Stimulated activated naive CD8-positive, alpha-beta T cell treated with anti-CD3 and anti-CD28 coated beads, Interleukin-15, Interleukin-2, amounts not matched to agents 100 ng/mL and 50 ng/mL, for 24 hours (primary cell): Measurements from ENCODE around the gene RPS8.
"Not testable (repeated sequence)": the region's sequence is repeated elsewhere in the genome, so short reads cannot be mapped to it uniquely, and the experiment has no call there.

Experiments
- H3K27ac Mint-ChIP-seq: one replicate; pipeline ENCODE4 v1.8.0; 2021; ENCODE audit warnings: mild to moderate bottlenecking, mixed read lengths
- H3K27me3 Mint-ChIP-seq: one replicate; pipeline ENCODE4 v1.8.0; 2021; ENCODE audit warnings: mixed read lengths
- H3K36me3 Mint-ChIP-seq: one replicate; pipeline ENCODE4 v1.8.0; 2021; ENCODE audit warnings: low read depth, mixed read lengths
- H3K4me1 Mint-ChIP-seq: one replicate; pipeline ENCODE4 v1.8.0; 2021; ENCODE audit warnings: low read depth, mixed read lengths
- H3K4me3 Mint-ChIP-seq: one replicate; pipeline ENCODE4 v1.8.0; 2021; ENCODE audit warnings: mild to moderate bottlenecking, mixed read lengths
- H3K9me3 Mint-ChIP-seq: one replicate; pipeline ENCODE4 v1.8.0; 2021; ENCODE audit warnings: mixed read lengths

RPS8 gene

GRCh38 chr1:44819196-44819607 lies 43.9 kb downstream of the RPS8 start:
- Mint-ChIP-seq H3K36me3 (peaks cover 20% of the 10 kb centered on the region), H3K27me3 (no peaks in the 10 kb centered on the region), H3K4me3 (peak overlapping the region; percentile 87), H3K27ac (peak overlapping the region; percentile 100), H3K4me1 (peaks cover 59% of the 10 kb centered on the region), H3K9me3 (no peaks in the 10 kb centered on the region)

GRCh38 chr1:44819608-44820327 lies 44.4 kb downstream of the RPS8 start:
- Mint-ChIP-seq H3K4me1 (peaks cover 56% of the 10 kb centered on the region), H3K36me3 (peaks cover 18% of the 10 kb centered on the region), H3K9me3 (no peaks in the 10 kb centered on the region), H3K27ac (peak overlapping the region; percentile 100), H3K27me3 (no peaks in the 10 kb centered on the region), H3K4me3 (peak overlapping the region; percentile 87)

- Mint-ChIP-seq H3K4me3 (peak overlapping the region; percentile 87), H3K27ac (peak overlapping the region; percentile 100), H3K9me3 (no peaks in the 10 kb centered on the region), H3K36me3 (peaks cover 10% of the 10 kb centered on the region), H3K27me3 (no peaks in the 10 kb centered on the region), H3K4me1 (peaks cover 47% of the 10 kb centered on the region)
Observed at GRCh38 chr1:44820328-44821239, 45.2 kb downstream of the RPS8 start.

GRCh38 chr1:44821240-44821715 lies 45.9 kb downstream of the RPS8 start:
- peaks cover 8% of the 10 kb centered on the region for H3K36me3 Mint-ChIP-seq
- peak overlapping the region; percentile 87 for H3K4me3 Mint-ChIP-seq
- peak overlapping the region; percentile 38 for H3K27ac Mint-ChIP-seq
- no peaks in the 10 kb centered on the region for H3K9me3 Mint-ChIP-seq
- H3K27me3 Mint-ChIP-seq = no peaks in the 10 kb centered on the region
- H3K4me1 Mint-ChIP-seq = peaks cover 45% of the 10 kb centered on the region

- Mint-ChIP-seq H3K4me1 (peaks cover 42% of the 10 kb centered on the region), H3K27me3 (no peaks in the 10 kb centered on the region), H3K27ac (no peak overlapping the region), H3K4me3 (no peak overlapping the region), H3K36me3 (peaks cover 4% of the 10 kb centered on the region), H3K9me3 (no peaks in the 10 kb centered on the region)
Observed at GRCh38 chr1:44822131-44822701, 46.9 kb downstream of the RPS8 start.

GRCh38 chr1:44822981-44823451 lies 47.7 kb downstream of the RPS8 start:
- H3K27ac Mint-ChIP-seq = no peak overlapping the region
- H3K4me3 Mint-ChIP-seq = no peak overlapping the region
- peaks cover 34% of the 10 kb centered on the region for H3K4me1 Mint-ChIP-seq

GRCh38 chr1:44824392-44824791 lies 49.1 kb downstream of the RPS8 start:
- H3K9me3 Mint-ChIP-seq, H3K27me3 Mint-ChIP-seq, H3K27ac Mint-ChIP-seq, H3K36me3 Mint-ChIP-seq, H3K4me3 Mint-ChIP-seq: not testable (repeated sequence)
- peaks cover 21% of the 10 kb centered on the region for H3K4me1 Mint-ChIP-seq

More at GRCh38 chr1:44822981-44823451, 47.7 kb downstream of the RPS8 start:
- H3K27me3 Mint-ChIP-seq = no peaks in the 10 kb centered on the region
- H3K9me3 Mint-ChIP-seq = no peaks in the 10 kb centered on the region
- H3K36me3 Mint-ChIP-seq = no peaks in the 10 kb centered on the region

- H3K4me3 Mint-ChIP-seq = no peak overlapping the region
- H3K9me3 Mint-ChIP-seq = no peaks in the 10 kb centered on the region
- H3K4me1 Mint-ChIP-seq = no peaks in the 10 kb centered on the region
- H3K27me3 Mint-ChIP-seq = no peaks in the 10 kb centered on the region
- H3K36me3 Mint-ChIP-seq = no peaks in the 10 kb centered on the region
- no peak overlapping the region for H3K27ac Mint-ChIP-seq
Observed at GRCh38 chr1:44826375-44827196, 51.2 kb downstream of the RPS8 start.

GRCh38 chr1:44827197-44828002 lies 52.1 kb downstream of the RPS8 start:
- no peak overlapping the region for H3K4me3 Mint-ChIP-seq
- H3K27me3 Mint-ChIP-seq = no peaks in the 10 kb centered on the region
- no peaks in the 10 kb centered on the region for H3K36me3 Mint-ChIP-seq
- H3K9me3 Mint-ChIP-seq = no peaks in the 10 kb centered on the region
- no peaks in the 10 kb centered on the region for H3K4me1 Mint-ChIP-seq
- H3K27ac Mint-ChIP-seq = no peak overlapping the region

GRCh38 chr1:44828003-44828651 lies 52.8 kb downstream of the RPS8 start:
- H3K36me3 Mint-ChIP-seq = no peaks in the 10 kb centered on the region
- H3K4me1 Mint-ChIP-seq = no peaks in the 10 kb centered on the region
- no peaks in the 10 kb centered on the region for H3K27me3 Mint-ChIP-seq
- no peak overlapping the region for H3K4me3 Mint-ChIP-seq
- H3K9me3 Mint-ChIP-seq = no peaks in the 10 kb centered on the region
- no peak overlapping the region for H3K27ac Mint-ChIP-seq
